GM12891 (cell line): ENCODE results near the gene SUSD5.

Experiments
- PAX5 ChIP-seq: IDR thresholded peaks from 2 replicates; pipeline ENCODE4 v1.6.1; 2011; ENCODE audit warnings: low read length, moderate library complexity, mild to moderate bottlenecking; ENCODE audit not compliant: insufficient read depth, severe bottlenecking
- POLR2A ChIP-seq: IDR thresholded peaks from 2 replicates; pipeline ENCODE4 v1.6.1; 2011; ENCODE audit warnings: low read depth, low read length, control low read depth
- POLR2AphosphoS5 ChIP-seq: IDR thresholded peaks from 2 replicates; pipeline ENCODE4 v1.6.1; 2011; ENCODE audit warnings: low read depth, low read length, control low read depth
- POU2F2 ChIP-seq: IDR thresholded peaks from 2 replicates; pipeline ENCODE4 v1.6.1; 2011; ENCODE audit warnings: low read depth, mild to moderate bottlenecking, control low read depth, low read length, moderate library complexity
- SPI1 ChIP-seq: IDR thresholded peaks from 2 replicates; pipeline ENCODE4 v1.6.1; 2011; ENCODE audit warnings: low read depth, low read length, control low read depth
- TAF1 ChIP-seq: IDR thresholded peaks from 2 replicates; pipeline ENCODE4 v1.6.1; 2011; ENCODE audit warnings: low read depth, low read length, control low read depth

- no peak for TF ChIP-seq POLR2AphosphoS5
- TF ChIP-seq TAF1, result no peak
- TF ChIP-seq POLR2A, result no peak
- no peak for TF ChIP-seq PAX5
- no peak for TF ChIP-seq SPI1
- no peak for TF ChIP-seq POU2F2
Observed at GRCh38 chr3:33105341-33105948, 113.2 kb downstream of the SUSD5 start.
